Gastrocnemius medialis (tissue), 4 donors: ENCODE results near the gene ASXL1.
"Not testable (repeated sequence)": the region's sequence is repeated elsewhere in the genome, so short reads cannot be mapped to it uniquely, and the experiment has no call there.

ENCODE experiments used
- POLR2A ChIP-seq, 2 donors: fragments of 450-650 bp; IDR thresholded peaks; one replicate each; pipeline ENCODE4 v1.6.1; 2017; ENCODE audit warnings: antibody characterized with exemption in 2 of 2, mild to moderate bottlenecking in 2 of 2, moderate library complexity in 2 of 2
- TF ChIP-seq, protein P1 (sequence below), 5 experiments: fragments of 450-650 bp in 3 of 5; fragments of 200-600 bp in 2 of 5; sonication (generic) in 2 of 5; IDR thresholded peaks in 4 of 5; conservative IDR thresholded peaks in 1 of 5; 1 replicate in 4 of 5; 2 replicates in 1 of 5; pipeline ENCODE4 v1.5.1; 2016 to 2019; ENCODE audit warnings: antibody characterized with exemption in 5 of 5, mild to moderate bottlenecking in 3 of 5, moderate library complexity in 3 of 5

DNA sequence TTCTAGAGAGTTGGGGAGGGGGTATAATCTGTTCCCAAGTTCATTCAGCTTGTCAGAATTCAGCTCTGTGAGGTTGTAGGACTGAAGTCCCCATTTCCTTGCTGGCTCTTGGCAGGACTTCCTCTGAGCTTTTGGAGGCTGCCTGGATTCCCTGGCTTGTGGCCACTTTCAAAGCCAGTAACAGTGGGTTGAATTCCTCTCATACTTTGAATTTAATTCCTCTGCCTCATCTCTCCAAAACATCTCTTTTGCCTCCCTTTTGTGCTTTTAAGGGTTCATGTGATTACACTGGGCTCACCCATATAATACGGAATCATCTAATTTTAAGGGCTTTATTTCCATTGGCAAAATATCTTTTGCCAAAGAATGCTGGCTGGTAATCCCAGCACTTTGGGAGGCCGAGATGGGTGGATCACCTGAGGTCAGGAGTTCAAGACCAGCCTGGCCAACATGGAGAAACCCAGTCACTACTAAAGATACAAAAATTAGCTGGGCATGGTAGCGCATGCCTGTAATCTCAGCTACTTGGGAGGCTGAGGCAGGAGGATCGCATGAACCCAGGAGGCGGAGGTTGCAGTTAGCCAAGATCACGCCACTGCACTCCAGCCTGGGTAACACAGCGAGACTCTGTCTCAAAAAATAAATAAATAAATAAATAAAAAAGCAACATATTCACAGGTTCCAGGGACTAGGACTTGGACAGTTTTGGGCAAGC is 2.1 kb upstream of the ASXL1 start:
- TF ChIP-seq, protein P1, sequence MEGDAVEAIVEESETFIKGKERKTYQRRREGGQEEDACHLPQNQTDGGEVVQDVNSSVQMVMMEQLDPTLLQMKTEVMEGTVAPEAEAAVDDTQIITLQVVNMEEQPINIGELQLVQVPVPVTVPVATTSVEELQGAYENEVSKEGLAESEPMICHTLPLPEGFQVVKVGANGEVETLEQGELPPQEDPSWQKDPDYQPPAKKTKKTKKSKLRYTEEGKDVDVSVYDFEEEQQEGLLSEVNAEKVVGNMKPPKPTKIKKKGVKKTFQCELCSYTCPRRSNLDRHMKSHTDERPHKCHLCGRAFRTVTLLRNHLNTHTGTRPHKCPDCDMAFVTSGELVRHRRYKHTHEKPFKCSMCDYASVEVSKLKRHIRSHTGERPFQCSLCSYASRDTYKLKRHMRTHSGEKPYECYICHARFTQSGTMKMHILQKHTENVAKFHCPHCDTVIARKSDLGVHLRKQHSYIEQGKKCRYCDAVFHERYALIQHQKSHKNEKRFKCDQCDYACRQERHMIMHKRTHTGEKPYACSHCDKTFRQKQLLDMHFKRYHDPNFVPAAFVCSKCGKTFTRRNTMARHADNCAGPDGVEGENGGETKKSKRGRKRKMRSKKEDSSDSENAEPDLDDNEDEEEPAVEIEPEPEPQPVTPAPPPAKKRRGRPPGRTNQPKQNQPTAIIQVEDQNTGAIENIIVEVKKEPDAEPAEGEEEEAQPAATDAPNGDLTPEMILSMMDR (IDR thresholded peaks at IDR 0.05 in 4 of 5, conservative IDR thresholded peaks at IDR 0.05 in 1 of 5), result not testable (repeated sequence)
- TF ChIP-seq POLR2A (IDR thresholded peaks at IDR 0.05), result not testable (repeated sequence)
